Neural cell (in vitro differentiated cells): Measurements from ENCODE around the gene PRRT2. TPM values are rescaled to one million over a fixed set of nuclear protein-coding genes. Genes with fewer than 3 reads are reported as not detected.

Source experiments
- H2AFZ ChIP-seq: fragments of 200-600, 300-800 bp; sonication (generic), shearing (Covaris generic); 2 replicates; pipeline ENCODE4 v1.6.0; 2014; ENCODE audit warnings: low read depth, mild to moderate bottlenecking, antibody characterized with exemption, low read length, moderate library complexity
- H3F3A ChIP-seq: fragments of 200-600 bp; shearing (Covaris generic); 2 replicates; pipeline ENCODE4 v1.6.1; 2016; ENCODE audit warnings: mild to moderate bottlenecking, moderate library complexity, mixed read lengths, antibody characterized with exemption, low read length; ENCODE audit not compliant: insufficient read depth, poor library complexity, severe bottlenecking
- H3K27ac ChIP-seq: fragments of 200-600, 300-800 bp; sonication (generic), shearing (Covaris generic); 2 replicates; pipeline ENCODE4 v1.5.1; 2014; ENCODE audit warnings: mild to moderate bottlenecking, low read length, moderate library complexity
- H3K27me3 ChIP-seq: fragments of 300-800, 200-600 bp; sonication (generic), shearing (Covaris generic); 2 replicates; pipeline ENCODE4 v1.6.0; 2014; ENCODE audit warnings: mild to moderate bottlenecking, low read depth, low read length, moderate library complexity; ENCODE audit not compliant: insufficient read depth
- H3K36me3 ChIP-seq: fragments of 300-800, 200-600 bp; sonication (generic), shearing (Covaris generic); 2 replicates; pipeline ENCODE4 v1.5.1; 2014; ENCODE audit warnings: mild to moderate bottlenecking, antibody characterized with exemption, low read length, moderate library complexity; ENCODE audit not compliant: insufficient read depth
- H3K4me2 ChIP-seq: fragments of 300-800, 200-600 bp; sonication (generic), shearing (Covaris generic); 2 replicates; pipeline ENCODE4 v1.6.0; 2014; ENCODE audit warnings: mild to moderate bottlenecking, low read length
- H3K4me3 ChIP-seq: fragments of 300-800, 200-600 bp; sonication (generic), shearing (Covaris generic); 2 replicates; pipeline ENCODE4 v1.5.1; 2014; ENCODE audit warnings: mild to moderate bottlenecking, low read length, moderate library complexity
- H3K79me2 ChIP-seq: fragments of 200-600 bp; shearing (Covaris generic); replicated peaks from 2 replicates; pipeline ENCODE4 v1.6.0; 2014; ENCODE audit warnings: mild to moderate bottlenecking, low read length, moderate library complexity; ENCODE audit not compliant: insufficient read depth
- H3K9ac ChIP-seq: fragments of 300-800, 200-600 bp; sonication (generic), shearing (Covaris generic); 2 replicates; pipeline ENCODE4 v1.6.1; 2016; ENCODE audit warnings: mild to moderate bottlenecking, low read length, mixed read lengths
- H3K9me2 ChIP-seq: fragments of 200-600 bp; shearing (Covaris generic); 2 replicates; pipeline ENCODE4 v1.6.1; 2016; ENCODE audit warnings: mild to moderate bottlenecking, low read length, mixed read lengths; ENCODE audit not compliant: insufficient read depth
- H3K9me3 ChIP-seq: fragments of 200-600, 300-800 bp; sonication (generic), shearing (Covaris generic); 2 replicates; pipeline ENCODE4 v1.6.1; 2016; ENCODE audit warnings: mild to moderate bottlenecking, mixed run types, low read length, moderate library complexity, mixed read lengths
- H4K20me1 ChIP-seq: fragments of 200-600 bp; shearing (Covaris generic); 2 replicates; pipeline ENCODE4 v1.6.1; 2016; ENCODE audit warnings: mild to moderate bottlenecking, mixed run types; ENCODE audit not compliant: insufficient read depth
- CTCF ChIP-seq: fragments of 450-650 bp; IDR thresholded peaks from 2 replicates; pipeline ENCODE4 v1.5.1; 2014; ENCODE audit warnings: antibody characterized with exemption, mild to moderate bottlenecking, moderate library complexity; ENCODE audit not compliant: poor library complexity, severe bottlenecking
- EP300 ChIP-seq: fragments of 450-650 bp; conservative IDR thresholded peaks from 2 replicates; pipeline ENCODE4 v1.6.1; 2014; ENCODE audit warnings: antibody characterized with exemption, mild to moderate bottlenecking, moderate library complexity; ENCODE audit not compliant: poor library complexity, severe bottlenecking
- EZH2 ChIP-seq: fragments of 200-600, 300-800 bp; shearing (Covaris generic), sonication (generic); IDR thresholded peaks from 2 replicates; pipeline ENCODE4 v1.6.1; 2014; ENCODE audit warnings: antibody characterized with exemption, low read length, borderline replicate concordance, mild to moderate bottlenecking; ENCODE audit not compliant: insufficient read depth, poor library complexity, severe bottlenecking
- MXI1 ChIP-seq: fragments of 450-650 bp; conservative IDR thresholded peaks from 2 replicates; pipeline ENCODE4 v1.6.1; 2014; ENCODE audit warnings: antibody characterized with exemption, mild to moderate bottlenecking; ENCODE audit not compliant: poor library complexity, severe bottlenecking
- POLR2AphosphoS5 ChIP-seq: IDR thresholded peaks from 2 replicates; pipeline ENCODE4 v1.6.1; 2012
- RAD21 ChIP-seq: fragments of 450-650 bp; conservative IDR thresholded peaks from 2 replicates; pipeline ENCODE4 v1.6.1; 2014; ENCODE audit warnings: antibody characterized with exemption, mild to moderate bottlenecking, moderate library complexity
- REST ChIP-seq: IDR thresholded peaks from 2 replicates; pipeline ENCODE4 v1.6.1; 2012; ENCODE audit warnings: borderline replicate concordance
- SMC3 ChIP-seq: fragments of 450-650 bp; conservative IDR thresholded peaks from 2 replicates; pipeline ENCODE4 v1.6.1; 2014; ENCODE audit warnings: antibody characterized with exemption, mild to moderate bottlenecking, moderate library complexity; ENCODE audit not compliant: poor library complexity
- TAF1 ChIP-seq: IDR thresholded peaks from 2 replicates; pipeline ENCODE4 v1.6.1; 2012; ENCODE audit warnings: low read depth
- polyA plus RNA-seq: library from polyadenylated mRNA; depleted of rRNA; stranded (reverse); fragments of >200 nt; gene quantifications from 2 replicates; pipeline ENCODE4 v1.2.3, GENCODE V29; 2014

Gene PRRT2
- polyA plus RNA-seq, 1 donor from 2014 or later = 84.2 TPM

GRCh38 chr16:29834079-29834478, 22.1 kb downstream of the PRRT2 start:
- TF ChIP-seq SMC3 = no peak
- no peak for TF ChIP-seq EZH2
- no peak for TF ChIP-seq EP300
- no peak for TF ChIP-seq TAF1
- TF ChIP-seq CTCF = no peak
- TF ChIP-seq MXI1 = no peak
- TF ChIP-seq RAD21 = no peak
- no peak for TF ChIP-seq POLR2AphosphoS5
- no peak for TF ChIP-seq REST
- Histone ChIP-seq H3K4me2 (no peak overlapping the region), H3K27me3 (no peaks in the 10 kb centered on the region), H4K20me1 (no peaks in the 10 kb centered on the region), H3K9ac (no peak overlapping the region), H3F3A (no peaks in the 10 kb centered on the region), H3K9me3 (no peaks in the 10 kb centered on the region), H3K36me3 (no peaks in the 10 kb centered on the region), H3K4me3 (no peak overlapping the region), H2AFZ (no peak overlapping the region), H3K79me2 (no peaks in the 10 kb centered on the region), H3K27ac (no peak overlapping the region), H3K9me2 (no peaks in the 10 kb centered on the region)

GRCh38 chr16:29835926-29836325, 23.9 kb downstream of the PRRT2 start:
- Histone ChIP-seq H4K20me1 (no peaks in the 10 kb centered on the region), H3K9me2 (no peaks in the 10 kb centered on the region), H3K4me2 (no peak overlapping the region), H3K36me3 (no peaks in the 10 kb centered on the region), H3K27ac (no peak overlapping the region), H3K9ac (no peak overlapping the region), H3K79me2 (no peaks in the 10 kb centered on the region), H3F3A (no peaks in the 10 kb centered on the region), H3K9me3 (no peaks in the 10 kb centered on the region), H2AFZ (no peak overlapping the region), H3K4me3 (no peak overlapping the region), H3K27me3 (no peaks in the 10 kb centered on the region)
- TF ChIP-seq MXI1 (no peak), EZH2 (no peak), TAF1 (no peak), REST (no peak), SMC3 (no peak), CTCF (no peak), RAD21 (no peak), EP300 (no peak), POLR2AphosphoS5 (no peak)
